Trophoblast cell (in vitro differentiated cells and primary cell): ENCODE results near the gene EVC2.

ENCODE experiments used
- DNase-seq, 2 donors: peaks; one replicate each; pipeline ENCODE4 v3.0.0-alpha.2; 2016
- H2AFZ ChIP-seq: 2 replicates; pipeline ENCODE4 v1.6.1; 2013; ENCODE audit warnings: low read length, moderate library complexity, mild to moderate bottlenecking; ENCODE audit not compliant: insufficient read depth, poor library complexity
- H2AK5ac ChIP-seq: 2 replicates; pipeline ENCODE4 v1.6.1; 2013; ENCODE audit warnings: mild to moderate bottlenecking, low read length
- H2BK120ac ChIP-seq: 2 replicates; pipeline ENCODE4 v1.6.1; 2013; ENCODE audit warnings: low read length, mild to moderate bottlenecking, moderate library complexity; ENCODE audit not compliant: insufficient read depth, poor library complexity
- H2BK12ac ChIP-seq: 2 replicates; pipeline ENCODE4 v1.6.1; 2013; ENCODE audit warnings: mild to moderate bottlenecking, low read length, moderate library complexity
- H2BK5ac ChIP-seq: 2 replicates; pipeline ENCODE4 v1.6.1; 2013; ENCODE audit warnings: low read length, low read depth, moderate library complexity, mild to moderate bottlenecking; ENCODE audit not compliant: poor library complexity
- H3K14ac ChIP-seq: 2 replicates; pipeline ENCODE4 v1.6.1; 2013; ENCODE audit warnings: mild to moderate bottlenecking, low read length
- H3K18ac ChIP-seq: 2 replicates; pipeline ENCODE4 v1.6.1; 2013; ENCODE audit warnings: mild to moderate bottlenecking, low read length
- H3K23ac ChIP-seq: 2 replicates; pipeline ENCODE4 v1.6.1; 2013; ENCODE audit warnings: low read length
- H3K27ac ChIP-seq: 2 replicates; pipeline ENCODE4 v1.5.1; 2013; ENCODE audit warnings: low read depth, mild to moderate bottlenecking, inconsistent platforms, low read length, moderate library complexity
- H3K27me3 ChIP-seq: 2 replicates; pipeline ENCODE4 v1.6.1; 2013; ENCODE audit warnings: inconsistent platforms, mild to moderate bottlenecking, low read length, moderate library complexity; ENCODE audit not compliant: insufficient read depth
- H3K36me3 ChIP-seq, 2 experiments: 1 replicate in 1 of 2; 2 replicates in 1 of 2; pipeline ENCODE4 v1.6.1; 2013; ENCODE audit warnings: low read length in 2 of 2, mild to moderate bottlenecking in 2 of 2, moderate library complexity in 1 of 2; ENCODE audit not compliant: insufficient read depth in 2 of 2, control insufficient read depth in 1 of 2
- H3K4ac ChIP-seq: 2 replicates; pipeline ENCODE4 v1.6.1; 2013; ENCODE audit warnings: low read depth, mild to moderate bottlenecking, low read length, moderate library complexity
- H3K4me1 ChIP-seq, 2 experiments: 1 replicate in 1 of 2; 2 replicates in 1 of 2; pipeline ENCODE4 v1.6.1; 2013; ENCODE audit warnings: low read length in 2 of 2, mild to moderate bottlenecking in 2 of 2, moderate library complexity in 1 of 2; ENCODE audit not compliant: insufficient read depth in 2 of 2, control insufficient read depth in 1 of 2
- H3K4me2 ChIP-seq: 2 replicates; pipeline ENCODE4 v1.6.1; 2013; ENCODE audit warnings: inconsistent platforms, mild to moderate bottlenecking, low read length, moderate library complexity
- H3K4me3 ChIP-seq: 2 replicates; pipeline ENCODE4 v1.5.1; 2013; ENCODE audit warnings: mild to moderate bottlenecking, low read depth, low read length, inconsistent platforms
- H3K79me1 ChIP-seq: one replicate; pipeline ENCODE4 v1.6.1; 2013; ENCODE audit warnings: low read length
- H3K79me2 ChIP-seq: 2 replicates; pipeline ENCODE4 v1.6.1; 2013; ENCODE audit warnings: low read length, mild to moderate bottlenecking; ENCODE audit not compliant: control insufficient read depth, insufficient read depth, poor library complexity
- H3K9ac ChIP-seq: 2 replicates; pipeline ENCODE4 v1.6.1; 2013; ENCODE audit warnings: mild to moderate bottlenecking, low read length
- H3K9me3 ChIP-seq: 2 replicates; pipeline ENCODE4 v1.6.1; 2013; ENCODE audit warnings: low read depth, mild to moderate bottlenecking, control low read depth, inconsistent platforms, low read length; ENCODE audit not compliant: insufficient read depth
- H4K12ac ChIP-seq: 2 replicates; pipeline ENCODE4 v1.6.1; 2013; ENCODE audit warnings: low read depth, mild to moderate bottlenecking, low read length, moderate library complexity
- H4K8ac ChIP-seq: 2 replicates; pipeline ENCODE4 v1.6.1; 2013; ENCODE audit warnings: low read depth, mild to moderate bottlenecking, low read length, moderate library complexity
- H4K91ac ChIP-seq: one replicate; pipeline ENCODE4 v1.6.1; 2013; ENCODE audit warnings: low read depth, mild to moderate bottlenecking, low read length, moderate library complexity
- WGBS: extraction: QIAGEN DNeasy Blood & Tissue Kit; methylation state at CpG from one replicate; pipeline ENCODE4 v1.1.7; 2013; ENCODE audit warnings: missing lambda C conversion rate; ENCODE audit not compliant: insufficient read length, insufficient coverage; ENCODE audit errors: extremely low coverage; 5-methylcytosine and 5-hydroxymethylcytosine counted together

The EVC2 gene

DNA sequence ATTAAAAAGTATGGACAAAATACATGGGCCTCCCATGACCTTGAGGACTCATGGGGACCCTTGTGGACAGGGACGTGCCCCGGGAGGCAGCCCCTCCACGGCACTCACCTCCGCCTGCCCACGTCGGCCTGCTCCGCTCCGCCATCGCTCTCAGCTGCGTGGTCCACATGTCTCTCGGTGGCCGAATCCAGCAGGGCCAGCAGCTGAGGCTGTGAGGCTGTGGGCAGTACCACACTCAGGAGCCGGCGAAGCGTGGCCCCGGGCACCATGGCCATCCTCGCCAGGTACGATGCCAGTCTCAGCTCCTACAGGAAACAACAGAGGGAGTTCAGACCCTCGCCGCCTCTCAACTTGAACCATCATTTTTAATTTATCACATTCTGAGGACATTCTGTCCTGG lies 140.0 kb downstream of the EVC2 start:
- H3K9me3 ChIP-seq, result no peaks in the 10 kb centered on the region
- H3K4me2 ChIP-seq, result no peak overlapping the region
- no peak overlapping the region for H3K27ac ChIP-seq
- H3K4me3 ChIP-seq, result no peak overlapping the region
- H4K8ac ChIP-seq, result no peak overlapping the region
- no peak overlapping the region for H2BK12ac ChIP-seq
- H3K79me2 ChIP-seq, result no peaks in the 10 kb centered on the region
- no peak overlapping the region for H2BK120ac ChIP-seq
- H3K14ac ChIP-seq, result no peak overlapping the region
- no peak overlapping the region for H4K12ac ChIP-seq
- no peak overlapping the region for H2AFZ ChIP-seq
- no peak for DNase-seq
- H3K4ac ChIP-seq, result no peak overlapping the region
- no CpG with 5 or more reads among the region's 20 CpGs for WGBS
- H2BK5ac ChIP-seq, result no peak overlapping the region
- no peaks in the 10 kb centered on the region for H3K79me1 ChIP-seq
- no peak overlapping the region for H3K23ac ChIP-seq
- H2AK5ac ChIP-seq, result no peak overlapping the region
- no peak overlapping the region for H4K91ac ChIP-seq
- no peak overlapping the region for H3K9ac ChIP-seq
- H3K18ac ChIP-seq, result no peak overlapping the region
- H3K36me3 ChIP-seq, result peaks cover 8 to 19% of the 10 kb centered on the region in 2 experiments
- H3K27me3 ChIP-seq, result no peaks in the 10 kb centered on the region
- no peaks in the 10 kb centered on the region for H3K4me1 ChIP-seq

DNA sequence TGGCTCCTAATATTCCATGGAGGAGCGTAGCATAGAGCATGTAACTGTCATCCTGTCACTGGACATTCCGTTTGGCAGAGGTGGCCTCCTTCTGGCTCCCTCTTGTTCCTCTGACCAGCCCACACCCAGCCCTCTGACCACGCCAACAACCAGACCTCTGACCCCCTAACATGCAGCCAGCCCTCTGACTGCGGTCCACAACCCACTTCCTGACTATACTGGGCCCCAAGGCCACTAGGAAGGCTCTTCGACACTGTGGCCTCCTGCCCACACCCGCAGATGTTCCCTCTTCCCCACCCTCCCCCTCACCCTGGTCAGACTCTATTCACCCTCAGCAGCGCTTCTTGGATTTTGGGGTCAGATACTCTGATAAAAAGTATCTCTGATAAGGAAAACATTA lies 141.4 kb downstream of the EVC2 start:
- Histone ChIP-seq H4K91ac (no peak overlapping the region), H3K79me1 (no peaks in the 10 kb centered on the region), H3K18ac (no peak overlapping the region), H3K4me1 (no peaks in the 10 kb centered on the region), H3K14ac (no peak overlapping the region), H3K9ac (no peak overlapping the region), H4K12ac (no peak overlapping the region), H3K27me3 (no peaks in the 10 kb centered on the region), H3K4me3 (no peak overlapping the region), H2AK5ac (no peak overlapping the region), H3K79me2 (no peaks in the 10 kb centered on the region), H2AFZ (no peak overlapping the region), H3K23ac (no peak overlapping the region), H3K27ac (no peak overlapping the region), H4K8ac (no peak overlapping the region), H2BK120ac (no peak overlapping the region), H2BK12ac (no peak overlapping the region), H3K9me3 (no peaks in the 10 kb centered on the region), H3K4ac (no peak overlapping the region), H3K4me2 (no peak overlapping the region), H3K36me3 (peaks cover 7 to 19% of the 10 kb centered on the region in 2 experiments), H2BK5ac (no peak overlapping the region)
- DNase-seq, result no peak
- no CpG with 5 or more reads among the region's 7 CpGs for WGBS

- H2AK5ac ChIP-seq, result no peak overlapping the region
- no peaks in the 10 kb centered on the region for H3K27me3 ChIP-seq
- H3K79me1 ChIP-seq, result no peaks in the 10 kb centered on the region
- H3K27ac ChIP-seq, result no peak overlapping the region
- no peak overlapping the region for H3K4me2 ChIP-seq
- H2AFZ ChIP-seq, result no peak overlapping the region
- H4K8ac ChIP-seq, result no peak overlapping the region
- DNase-seq, result no peak
- H3K14ac ChIP-seq, result no peak overlapping the region
- no peak overlapping the region for H3K23ac ChIP-seq
- H3K4ac ChIP-seq, result no peak overlapping the region
- H2BK5ac ChIP-seq, result no peak overlapping the region
- no peak overlapping the region for H4K12ac ChIP-seq
- no peak overlapping the region for H4K91ac ChIP-seq
- no CpG with 5 or more reads among the region's 6 CpGs for WGBS
- H3K4me3 ChIP-seq, result no peak overlapping the region
- H3K9ac ChIP-seq, result no peak overlapping the region
- H3K36me3 ChIP-seq, result peaks cover 7 to 19% of the 10 kb centered on the region in 2 experiments
- H3K9me3 ChIP-seq, result no peaks in the 10 kb centered on the region
- H3K18ac ChIP-seq, result no peak overlapping the region
- H3K79me2 ChIP-seq, result no peaks in the 10 kb centered on the region
- H2BK120ac ChIP-seq, result no peak overlapping the region
- no peaks in the 10 kb centered on the region for H3K4me1 ChIP-seq
- H2BK12ac ChIP-seq, result no peak overlapping the region
These were observed 141.8 kb downstream of the EVC2 start for GRCh38 chr4:5566526-5566925.

GRCh38 chr4:5563856-5564255 lies 144.5 kb downstream of the EVC2 start:
- Histone ChIP-seq H3K27me3 (no peaks in the 10 kb centered on the region), H3K4me2 (no peak overlapping the region), H4K91ac (no peak overlapping the region), H3K4me3 (no peak overlapping the region), H2BK12ac (no peak overlapping the region), H2BK5ac (no peak overlapping the region), H4K8ac (no peak overlapping the region), H3K36me3 (peaks cover 12 to 18% of the 10 kb centered on the region in 2 experiments), H3K14ac (no peak overlapping the region), H4K12ac (no peak overlapping the region), H2AFZ (no peak overlapping the region), H3K9me3 (no peaks in the 10 kb centered on the region), H2BK120ac (no peak overlapping the region), H3K4me1 (no peaks in the 10 kb centered on the region), H3K9ac (no peak overlapping the region), H3K4ac (no peak overlapping the region), H2AK5ac (no peak overlapping the region), H3K79me1 (no peaks in the 10 kb centered on the region), H3K18ac (no peak overlapping the region), H3K27ac (no peak overlapping the region), H3K79me2 (no peaks in the 10 kb centered on the region), H3K23ac (no peak overlapping the region)
- no CpG with 5 or more reads among the region's 6 CpGs for WGBS
- no peak for DNase-seq
